PFSK-1 (cell line): ENCODE results near the gene SP6.

Experiments
- FOXP2 ChIP-seq: optimal IDR thresholded peaks from 2 replicates; pipeline ENCODE3; 2011; ENCODE audit warnings: borderline replicate concordance, control low read depth, inconsistent platforms; ENCODE audit not compliant: insufficient read depth; ENCODE audit errors: extremely low read length, extremely low read depth
- POLR2AphosphoS5 ChIP-seq: IDR thresholded peaks from 2 replicates; pipeline ENCODE4 v1.6.1; 2012; ENCODE audit warnings: low read depth, mild to moderate bottlenecking, control low read depth, low read length, moderate library complexity
- REST ChIP-seq, 2 experiments: IDR thresholded peaks; 2 replicates each; pipeline versions ENCODE4 v1.6.1 to v1.8.0; 2011 to 2012; ENCODE audit warnings: low read depth in 2 of 2, low read length in 2 of 2, control low read depth in 1 of 2, inconsistent platforms in 1 of 2, mild to moderate bottlenecking in 1 of 2, moderate library complexity in 1 of 2; ENCODE audit not compliant: insufficient read depth in 1 of 2
- SIN3A ChIP-seq: IDR thresholded peaks from 2 replicates; pipeline ENCODE4 v1.6.1; 2012; ENCODE audit warnings: mild to moderate bottlenecking, low read length, moderate library complexity, borderline replicate concordance; ENCODE audit not compliant: insufficient read depth
- TAF1 ChIP-seq: IDR thresholded peaks from 2 replicates; pipeline ENCODE4 v1.6.1; 2012; ENCODE audit warnings: low read length, control low read depth, borderline replicate concordance; ENCODE audit not compliant: insufficient read depth

SP6 gene

GRCh38 chr17:47896672-47897490, 45.9 kb upstream of the SP6 start:
- TF ChIP-seq TAF1, result no peak
- TF ChIP-seq SIN3A, result no peak
- no peak for TF ChIP-seq FOXP2
- TF ChIP-seq POLR2AphosphoS5, result no peak
- TF ChIP-seq REST (IDR thresholded peaks at IDR 0.05; ENCODE audit: insufficient read depth in 1 of 2, low read depth in 2 of 2, low read length in 2 of 2), result no peak

GRCh38 chr17:47895856-47896671, 45.1 kb upstream of the SP6 start, which contains the start of gene SP2:
Gene SP2 (plus strand): TSS chr17:47896236. CDS start chr17:47896287, 51 bp downstream.
- TF ChIP-seq SIN3A (peak; percentile 77; the same call in 1 of the 2 replicates), TAF1 (peak; percentile 56; the same call in 1 of the 2 replicates), POLR2AphosphoS5 (peak; percentile 69), REST (IDR thresholded peaks at IDR 0.05; ENCODE audit: insufficient read depth in 1 of 2, low read depth in 2 of 2, low read length in 2 of 2) (no peak), FOXP2 (peak; percentile 29)

- TF ChIP-seq REST (IDR thresholded peaks at IDR 0.05; ENCODE audit: insufficient read depth in 1 of 2, low read depth in 2 of 2, low read length in 2 of 2) (no peak), POLR2AphosphoS5 (peak; percentile 87), TAF1 (peak; percentile 76; the same call in 1 of the 2 replicates), SIN3A (peak; percentile 53; the same call in 1 of the 2 replicates)
Measured at GRCh38 chr17:47895347-47895855, 44.4 kb upstream of the SP6 start.

GRCh38 chr17:47894498-47895346, 43.8 kb upstream of the SP6 start:
- TF ChIP-seq SIN3A (no peak), FOXP2 (no peak), REST (IDR thresholded peaks at IDR 0.05; ENCODE audit: insufficient read depth in 1 of 2, low read depth in 2 of 2, low read length in 2 of 2) (no peak), POLR2AphosphoS5 (no peak)
